Measurements from ENCODE around the gene NALCN. TPM values are rescaled to one million over a fixed set of nuclear protein-coding genes. Genes with fewer than 3 reads are reported as not detected.

Gene NALCN
- total and polyA plus RNA-seq, 2 experiments from 2014 or later = 0.50 to 0.87 TPM

- TF ChIP-seq REST (IDR thresholded peaks at IDR 0.05; ENCODE audit: unreplicated experiment) (no peak), EZH2phosphoT487 (IDR thresholded peaks at IDR 0.05; ENCODE audit: unreplicated experiment) (no peak), ETS1 (IDR thresholded peaks at IDR 0.05) (no peak), CREB1 (CRISPR knock-in tag; IDR thresholded peaks at IDR 0.05; ENCODE audit: low read depth) (no peak), NANOG (IDR thresholded peaks at IDR 0.05; ENCODE audit: borderline replicate concordance) (no peak), ZNF114 (CRISPR knock-in tag; IDR thresholded peaks at IDR 0.05) (no peak), ZNF331 (CRISPR knock-in tag; IDR thresholded peaks at IDR 0.05; ENCODE audit: low read depth) (no peak)
Observed at GRCh38 chr13:101339202-101339601, 77.1 kb downstream of the NALCN start (continued).

GRCh38 chr13:101332583-101332982 lies 83.7 kb downstream of the NALCN start:
- H3K4me1 Mint-ChIP-seq = no peaks in the 10 kb centered on the region; the same call in none of the 3 replicates

More at GRCh38 chr13:101332583-101332982, 83.7 kb downstream of the NALCN start:
- Mint-ChIP-seq H3K27me3 (ENCODE audit: insufficient read depth, low read depth, poor library complexity) (no peaks in the 10 kb centered on the region), H3K36me3 (ENCODE audit: low read depth) (no peaks in the 10 kb centered on the region), H3K4me3 (no peak overlapping the region), H3K27ac (no peak overlapping the region), H3K9me3 (no peaks in the 10 kb centered on the region)
- Histone ChIP-seq H3K79me2 (replicated peaks; ENCODE audit: insufficient read depth) (no peaks in the 10 kb centered on the region), H3F3A (replicated peaks; ENCODE audit: low read depth) (no peaks in the 10 kb centered on the region), H3K9me2 (ENCODE audit: insufficient read depth) (peaks cover 3% of the 10 kb centered on the region; the same call in 1 of the 2 replicates), H3K36me3 (ENCODE audit: insufficient read depth) (no peaks in the 10 kb centered on the region), H3K27me3 (ENCODE audit: insufficient read depth) (no peaks in the 10 kb centered on the region), H2AFZ (no peak overlapping the region), H3K4me2 (no peak overlapping the region), H3K4me3 (no peak overlapping the region), H4K20me1 (replicated peaks; ENCODE audit: insufficient read depth) (no peaks in the 10 kb centered on the region), H3K27ac (ENCODE audit: low read depth) (no peak overlapping the region), H3K4me1 (ENCODE audit: insufficient read depth) (no peaks in the 10 kb centered on the region)
- DNase-seq (ENCODE audit: low spot score) (no peak), ATAC-seq (no peak)
- TF ChIP-seq JUNB (IDR thresholded peaks at IDR 0.05; ENCODE audit: unreplicated experiment) (no peak), STAT1 (IDR thresholded peaks at IDR 0.05; ENCODE audit: unreplicated experiment) (no peak), ETS1 (IDR thresholded peaks at IDR 0.05) (no peak), ZNF114 (CRISPR knock-in tag; IDR thresholded peaks at IDR 0.05) (no peak), POLR2AphosphoS5 (IDR thresholded peaks at IDR 0.05; ENCODE audit: low read depth) (no peak)
